ENCODE data around the gene CNTNAP2.

- TF ChIP-seq CTCF (IDR thresholded peaks at IDR 0.05) = no peak
- no peak for TF ChIP-seq POLR2A (IDR thresholded peaks at IDR 0.05)
Observed at GRCh38 chr7:147418966-147419365, 1302.4 kb downstream of the CNTNAP2 start.
